ENCODE measurements around the gene SLC22A2.

- TF ChIP-seq, protein P1, sequence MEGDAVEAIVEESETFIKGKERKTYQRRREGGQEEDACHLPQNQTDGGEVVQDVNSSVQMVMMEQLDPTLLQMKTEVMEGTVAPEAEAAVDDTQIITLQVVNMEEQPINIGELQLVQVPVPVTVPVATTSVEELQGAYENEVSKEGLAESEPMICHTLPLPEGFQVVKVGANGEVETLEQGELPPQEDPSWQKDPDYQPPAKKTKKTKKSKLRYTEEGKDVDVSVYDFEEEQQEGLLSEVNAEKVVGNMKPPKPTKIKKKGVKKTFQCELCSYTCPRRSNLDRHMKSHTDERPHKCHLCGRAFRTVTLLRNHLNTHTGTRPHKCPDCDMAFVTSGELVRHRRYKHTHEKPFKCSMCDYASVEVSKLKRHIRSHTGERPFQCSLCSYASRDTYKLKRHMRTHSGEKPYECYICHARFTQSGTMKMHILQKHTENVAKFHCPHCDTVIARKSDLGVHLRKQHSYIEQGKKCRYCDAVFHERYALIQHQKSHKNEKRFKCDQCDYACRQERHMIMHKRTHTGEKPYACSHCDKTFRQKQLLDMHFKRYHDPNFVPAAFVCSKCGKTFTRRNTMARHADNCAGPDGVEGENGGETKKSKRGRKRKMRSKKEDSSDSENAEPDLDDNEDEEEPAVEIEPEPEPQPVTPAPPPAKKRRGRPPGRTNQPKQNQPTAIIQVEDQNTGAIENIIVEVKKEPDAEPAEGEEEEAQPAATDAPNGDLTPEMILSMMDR (IDR thresholded peaks at IDR 0.05) = no peak
- TF ChIP-seq POLR2A (IDR thresholded peaks at IDR 0.05) (no peak), POLR2AphosphoS5 (IDR thresholded peaks at IDR 0.05) (no peak)
These were observed 36.7 kb downstream of the SLC22A2 start for GRCh38 chr6:160221918-160222317.
